Measurements from ENCODE around the gene PNMT. TPM values are rescaled to one million over a fixed set of nuclear protein-coding genes. Genes with fewer than 3 reads are reported as not detected.

The PNMT gene
- total RNA-seq, 1 donor from 2014 or later, result 7.1 TPM

DNA sequence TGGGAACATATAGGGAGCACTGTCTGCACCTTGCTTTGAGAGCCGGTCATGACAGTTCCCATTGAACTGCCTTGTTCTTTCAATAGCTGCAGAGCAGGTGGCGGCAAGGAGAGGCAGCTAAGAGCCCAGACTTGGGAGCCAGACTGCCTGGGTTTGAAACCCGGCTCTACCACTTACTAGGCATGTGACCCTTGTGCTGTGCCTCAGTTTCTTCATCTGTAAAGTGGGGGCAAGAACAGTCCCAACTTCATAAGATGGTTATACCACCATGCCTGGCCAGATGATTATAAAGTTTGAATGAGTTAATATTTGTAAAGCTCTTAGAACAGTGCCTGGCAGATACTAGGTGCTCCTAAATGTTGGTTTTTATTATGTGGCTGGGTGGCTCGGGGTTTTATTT lies 46.0 kb downstream of the PNMT start:
- intact Hi-C loops (cut with DNase I), result no loop called here
- no peak for ATAC-seq (ENCODE audit: poor library complexity)
- no peak for DNase-seq

DNA sequence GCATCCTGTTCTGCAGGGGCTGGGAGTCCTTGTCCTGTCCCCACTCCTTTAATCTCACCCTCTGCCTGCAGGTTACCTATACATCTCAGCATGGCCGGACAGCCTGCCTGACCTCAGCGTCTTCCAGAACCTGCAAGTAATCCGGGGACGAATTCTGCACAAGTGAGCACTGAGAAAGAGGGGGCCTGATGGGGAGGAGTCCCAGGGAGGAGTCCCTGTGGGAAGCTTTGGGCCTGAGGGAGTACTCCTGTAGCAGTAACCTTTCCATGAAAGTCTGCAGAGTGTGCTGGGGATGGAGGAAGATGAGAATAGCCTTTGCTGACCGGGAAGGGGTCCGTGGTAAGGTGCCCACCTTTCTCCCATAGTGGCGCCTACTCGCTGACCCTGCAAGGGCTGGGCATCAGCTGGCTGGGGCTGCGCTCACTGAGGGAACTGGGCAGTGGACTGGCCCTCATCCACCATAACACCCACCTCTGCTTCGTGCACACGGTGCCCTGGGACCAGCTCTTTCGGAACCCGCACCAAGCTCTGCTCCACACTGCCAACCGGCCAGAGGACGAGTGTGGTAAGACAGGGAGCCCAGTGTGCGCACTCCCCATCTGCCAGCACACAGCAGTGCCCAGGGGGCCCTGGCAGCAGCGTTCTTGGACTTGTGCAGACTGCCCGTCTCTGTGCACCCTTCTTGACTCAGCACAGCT lies 47.3 kb downstream of the PNMT start:
- peak; percentile 6 for ATAC-seq (ENCODE audit: poor library complexity)
- intact Hi-C loops (cut with DNase I), result no loop called here
- no peak for DNase-seq

DNA sequence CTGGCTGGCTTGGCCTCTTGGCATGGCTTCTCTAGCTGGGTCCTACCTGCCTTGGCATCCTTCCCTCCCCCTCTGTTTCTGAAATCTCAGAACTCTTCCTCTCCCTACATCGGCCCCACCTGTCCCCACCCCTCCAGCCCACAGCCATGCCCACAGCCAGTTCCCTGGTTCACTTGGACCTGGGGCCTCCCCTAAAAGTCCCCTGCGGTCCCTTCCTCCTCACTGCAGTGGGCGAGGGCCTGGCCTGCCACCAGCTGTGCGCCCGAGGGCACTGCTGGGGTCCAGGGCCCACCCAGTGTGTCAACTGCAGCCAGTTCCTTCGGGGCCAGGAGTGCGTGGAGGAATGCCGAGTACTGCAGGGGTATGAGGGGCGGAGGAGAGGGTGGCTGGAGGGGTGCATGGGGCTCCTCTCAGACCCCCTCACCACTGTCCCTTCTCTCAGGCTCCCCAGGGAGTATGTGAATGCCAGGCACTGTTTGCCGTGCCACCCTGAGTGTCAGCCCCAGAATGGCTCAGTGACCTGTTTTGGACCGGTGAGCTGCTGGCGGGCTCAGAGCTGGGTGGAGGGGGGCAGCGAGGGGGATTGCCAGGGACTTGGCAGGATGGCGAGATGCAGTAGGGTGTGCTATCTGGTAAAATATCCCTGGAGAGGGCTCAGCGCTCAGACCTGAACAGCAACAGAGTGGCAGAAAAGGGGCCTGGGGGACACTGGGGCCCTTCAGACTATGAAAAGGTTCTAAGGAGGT lies 48.0 kb downstream of the PNMT start:
- DNase-seq, result no peak
- intact Hi-C loops (cut with DNase I), result no loop called here
- ATAC-seq (ENCODE audit: poor library complexity), result peak; percentile 82

GRCh38 chr17:39716879-39717536 lies 48.8 kb downstream of the PNMT start:
- ATAC-seq (ENCODE audit: poor library complexity), result peak; percentile 73
- intact Hi-C loops (cut with DNase I), result no loop called here
- DNase-seq, result no peak

- DNase-seq (no peak), ATAC-seq (ENCODE audit: poor library complexity) (peak; percentile 26)
- intact Hi-C loops (cut with DNase I), result no loop called here
These were observed 49.4 kb downstream of the PNMT start for GRCh38 chr17:39717660-39718059.

- DNase-seq (no peak), ATAC-seq (ENCODE audit: poor library complexity) (no peak)
- intact Hi-C loops (cut with DNase I), result no loop called here
These were observed 51.5 kb downstream of the PNMT start for GRCh38 chr17:39719563-39720355.

Other genes starting within 250 kb of the PNMT start
- gene MED1, start 217.2 kb upstream of the PNMT start, total RNA-seq, result 21.2 TPM
- 16.7 TPM for gene CDK12, start 207.0 kb upstream of the PNMT start, total RNA-seq
- gene NEUROD2, start 60.5 kb upstream of the PNMT start, total RNA-seq, result not detected
- gene PPP1R1B, start 41.5 kb upstream of the PNMT start, total RNA-seq, result 0.35 TPM
- 13.9 TPM for gene STARD3, start 31.3 kb upstream of the PNMT start, total RNA-seq
- gene TCAP, start 3.1 kb upstream of the PNMT start, total RNA-seq, result 5,900 TPM
- 10.0 TPM for gene PGAP3, start 19.6 kb downstream of the PNMT start, total RNA-seq
- gene ERBB2, start 31.6 kb downstream of the PNMT start, total RNA-seq, result 64.2 TPM
- 50.4 TPM for gene MIEN1, start 62.1 kb downstream of the PNMT start, total RNA-seq
- gene GRB7, start 69.5 kb downstream of the PNMT start, total RNA-seq, result 2.2 TPM
- 0.22 TPM for gene IKZF3, start 195.9 kb downstream of the PNMT start, total RNA-seq
- not detected for gene ZPBP2, start 199.7 kb downstream of the PNMT start, total RNA-seq

Data from Right ventricle myocardium superior (tissue), 1 donor.